GM21529 (cell line): Measurements from ENCODE around the gene TNKS1BP1.

Experiments used
- ATAC-seq: cut with Tn5 transposase; IDR thresholded peaks from one replicate; pipeline ENCODE4 v1.9.1; 2021; ENCODE audit not compliant: unreplicated experiment

Gene TNKS1BP1

DNA sequence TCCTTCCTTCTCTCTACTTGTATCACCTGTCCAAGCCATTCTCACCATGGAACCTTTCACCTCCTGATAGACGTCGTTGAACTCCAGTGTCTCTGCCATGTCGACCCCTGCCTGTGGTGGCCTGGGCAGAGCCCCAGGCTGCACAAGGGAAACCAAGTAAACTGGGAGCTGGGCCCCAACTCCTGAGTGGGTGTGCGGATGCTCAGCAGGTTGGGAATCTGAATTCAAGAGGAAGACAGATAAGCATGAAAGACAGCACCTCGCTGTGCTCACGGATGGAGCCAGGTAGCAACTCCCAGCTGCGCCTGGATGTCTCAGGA is 10.2 kb upstream of the TNKS1BP1 start:
- ATAC-seq, result no peak

DNA sequence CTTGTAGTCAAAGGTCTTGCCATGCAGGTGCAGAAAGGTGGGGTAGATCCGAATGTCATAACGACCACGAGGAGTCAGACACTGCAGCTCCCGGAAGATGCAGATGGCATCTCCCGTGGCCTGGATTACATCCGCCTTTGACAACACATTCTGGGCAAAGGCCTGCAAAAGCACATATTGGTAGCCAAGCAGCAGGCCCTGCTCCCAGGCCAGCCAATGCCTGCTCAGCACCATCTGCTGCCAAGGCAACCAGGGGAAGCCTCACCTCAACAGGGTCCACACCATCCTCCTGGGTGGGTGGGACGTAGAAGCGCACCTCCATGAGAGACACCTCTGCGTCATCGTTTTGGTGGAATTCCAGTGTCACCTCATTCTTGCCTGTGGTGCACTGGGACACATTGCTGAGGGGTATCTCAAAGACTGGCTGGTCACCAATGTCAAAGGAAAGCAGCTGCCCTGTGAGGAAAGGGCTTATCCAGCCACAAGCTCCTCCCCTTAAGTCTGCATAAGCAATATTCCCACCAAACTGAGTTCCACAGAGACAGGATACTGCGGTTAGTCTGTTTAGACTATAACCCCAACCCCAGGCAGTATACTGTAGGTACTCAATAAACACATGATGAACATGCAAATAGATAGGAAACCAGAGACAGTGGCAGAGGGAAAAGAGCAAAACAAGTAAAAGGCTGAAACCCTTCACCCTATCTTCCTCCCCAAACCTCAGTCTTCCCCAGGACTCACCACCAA is 8.1 kb upstream of the TNKS1BP1 start:
- ATAC-seq, result no peak

DNA sequence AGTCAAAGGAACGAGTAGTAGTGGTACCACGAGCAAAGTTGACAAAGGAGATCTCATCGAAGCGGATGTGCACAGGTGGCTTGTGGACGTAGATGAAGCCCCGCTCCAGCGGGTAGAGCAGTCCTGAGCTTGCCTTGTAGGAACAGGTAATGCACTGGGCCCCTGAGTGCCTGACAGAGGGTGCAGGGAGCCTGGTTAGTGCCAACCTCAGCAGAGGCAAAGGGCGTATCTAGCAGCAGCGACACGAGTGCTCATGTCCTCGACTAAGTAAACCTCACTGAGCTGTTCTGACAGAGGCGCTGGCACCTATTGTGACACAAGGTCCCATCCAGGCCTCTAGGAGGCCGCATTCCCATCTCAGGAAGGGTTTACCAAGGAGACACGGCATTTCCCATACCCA is 7.0 kb upstream of the TNKS1BP1 start:
- no peak for ATAC-seq

DNA sequence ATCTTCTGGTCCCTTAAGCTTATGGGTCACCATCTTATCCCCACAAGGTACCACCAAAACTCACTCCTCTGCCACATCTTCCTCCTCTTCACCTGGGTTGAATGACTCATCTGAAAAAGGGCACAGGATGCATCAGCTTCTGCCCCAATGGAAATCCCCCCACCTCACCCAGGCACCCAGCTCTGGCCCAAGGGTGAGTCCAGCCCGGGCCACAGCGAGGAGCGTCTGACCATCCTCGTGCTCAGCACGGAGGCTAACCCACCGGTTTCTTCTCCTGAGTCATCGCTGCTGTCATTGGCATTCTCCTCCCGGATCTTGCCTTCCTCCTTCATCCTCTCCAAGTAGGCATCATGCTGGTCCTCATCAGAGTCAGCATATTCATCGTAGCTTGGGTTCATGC is 5.3 kb upstream of the TNKS1BP1 start:
- no peak for ATAC-seq

DNA sequence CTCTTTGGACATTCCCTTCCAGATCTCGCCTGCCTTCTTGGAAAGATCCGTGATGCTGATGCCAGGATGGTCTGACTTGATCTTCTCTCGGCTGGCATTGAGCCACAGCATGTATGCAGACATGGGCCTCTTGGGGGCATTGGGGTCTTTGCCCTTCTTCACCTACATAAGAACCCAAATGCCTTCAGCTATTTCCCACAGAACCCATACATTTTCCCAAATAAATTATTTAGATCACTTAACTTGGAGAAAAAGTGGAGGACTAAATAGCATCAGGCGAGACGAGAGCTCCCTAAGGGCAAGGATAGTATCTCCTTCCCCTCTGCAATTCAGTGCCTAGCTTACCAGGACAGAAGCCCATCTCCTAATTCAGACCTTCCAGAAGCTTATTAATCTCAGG is 3.0 kb upstream of the TNKS1BP1 start:
- no peak for ATAC-seq

DNA sequence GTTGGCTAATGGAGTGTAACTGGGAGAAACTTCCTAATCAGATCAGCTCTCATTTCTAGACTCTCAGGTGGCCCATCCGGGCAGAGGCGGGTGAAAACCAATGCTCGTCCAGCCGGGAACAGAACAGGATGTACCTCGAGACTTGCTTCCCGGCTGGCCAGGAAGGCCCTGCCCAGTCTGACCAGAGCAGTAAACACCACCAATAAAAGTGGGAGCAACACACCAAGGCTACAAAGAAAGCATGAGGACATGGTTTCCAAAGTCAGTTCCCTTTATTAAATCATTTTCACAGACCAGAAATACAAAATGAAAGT is 940 bp upstream of the TNKS1BP1 start:
- no peak for ATAC-seq

DNA sequence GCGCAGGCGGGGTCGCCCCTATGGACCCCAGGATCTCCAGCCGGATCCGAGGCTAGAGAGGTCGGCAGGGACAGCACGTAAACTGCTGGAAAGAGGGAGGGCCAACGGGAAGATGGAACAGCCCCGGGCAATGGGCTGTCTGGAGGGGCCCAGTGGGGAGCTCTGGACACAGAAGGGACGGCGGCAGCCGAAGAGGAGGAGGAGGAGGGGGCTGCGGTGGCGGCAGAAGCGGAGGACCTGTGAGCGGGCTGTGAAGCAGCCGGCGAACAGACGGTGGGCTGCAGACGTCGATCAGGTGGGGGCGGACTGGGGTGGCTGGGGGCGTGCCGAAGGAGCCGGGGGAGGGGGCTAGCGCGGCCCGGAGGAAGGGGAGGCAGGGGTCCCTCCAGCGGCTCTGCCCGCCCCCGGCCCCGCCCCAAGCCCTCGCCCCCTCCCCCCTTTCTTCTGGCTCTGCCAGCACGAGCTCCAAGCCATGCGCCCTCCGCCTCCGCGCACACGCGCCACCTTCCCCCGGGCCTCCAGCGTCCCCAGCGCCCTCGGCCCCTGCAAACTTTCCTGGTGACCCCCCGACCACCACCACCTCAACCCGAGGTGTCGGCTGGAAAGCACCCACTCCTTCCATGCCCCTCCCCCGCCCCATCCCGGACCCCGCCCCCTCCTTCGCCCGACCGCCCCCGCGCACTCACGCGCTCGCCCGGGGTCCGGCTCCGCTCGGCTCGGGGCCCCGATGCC is 432 bp downstream of the TNKS1BP1 start:
- ATAC-seq, result no peak

DNA sequence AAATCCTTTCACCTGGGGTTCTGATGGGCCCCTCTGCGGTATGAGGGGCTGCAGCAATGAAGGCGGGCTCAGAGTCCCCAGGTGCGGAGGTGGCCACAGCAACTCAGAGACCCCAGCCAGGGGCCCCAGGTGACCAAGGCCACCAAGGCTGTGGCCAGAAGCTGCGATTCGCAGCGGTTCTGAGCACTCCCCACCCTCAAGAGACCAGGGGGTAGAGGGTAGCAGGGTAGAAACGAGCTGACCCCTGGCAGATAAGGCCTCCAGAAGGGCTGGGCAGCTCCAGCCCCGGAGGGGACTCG is 948 bp downstream of the TNKS1BP1 start:
- no peak for ATAC-seq

DNA sequence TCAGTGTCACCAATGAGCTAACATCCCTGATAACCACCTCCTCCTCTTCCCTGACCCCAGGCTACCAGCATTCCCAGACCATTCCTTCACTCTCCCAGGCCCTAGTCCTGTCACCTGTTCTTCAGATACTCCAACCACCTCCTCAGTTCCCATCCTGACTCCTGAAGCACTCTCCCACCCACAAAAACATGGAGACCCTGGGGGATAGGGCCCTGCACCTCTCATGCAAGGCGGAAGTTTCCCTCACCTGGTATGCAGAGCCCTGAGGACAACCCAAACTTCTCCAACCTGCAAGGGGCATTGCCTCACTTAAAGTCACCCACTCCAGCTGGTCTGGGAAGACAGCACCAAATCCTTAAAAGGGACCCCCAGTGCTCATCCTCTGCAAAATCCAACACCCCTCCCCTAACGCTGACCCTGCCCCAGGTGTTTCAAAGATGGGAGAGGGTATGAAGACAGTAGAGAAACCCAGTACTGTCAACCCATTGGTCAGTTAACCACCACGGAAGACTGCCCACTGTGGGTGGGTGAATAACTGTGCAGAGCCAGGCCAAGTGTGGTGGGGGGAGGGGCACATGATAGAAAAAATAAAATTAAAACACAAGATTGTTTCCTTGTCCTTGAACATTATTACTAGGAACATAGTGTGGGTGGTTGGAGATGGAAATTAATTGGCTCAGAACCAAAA is 1.4 kb downstream of the TNKS1BP1 start:
- no peak for ATAC-seq

DNA sequence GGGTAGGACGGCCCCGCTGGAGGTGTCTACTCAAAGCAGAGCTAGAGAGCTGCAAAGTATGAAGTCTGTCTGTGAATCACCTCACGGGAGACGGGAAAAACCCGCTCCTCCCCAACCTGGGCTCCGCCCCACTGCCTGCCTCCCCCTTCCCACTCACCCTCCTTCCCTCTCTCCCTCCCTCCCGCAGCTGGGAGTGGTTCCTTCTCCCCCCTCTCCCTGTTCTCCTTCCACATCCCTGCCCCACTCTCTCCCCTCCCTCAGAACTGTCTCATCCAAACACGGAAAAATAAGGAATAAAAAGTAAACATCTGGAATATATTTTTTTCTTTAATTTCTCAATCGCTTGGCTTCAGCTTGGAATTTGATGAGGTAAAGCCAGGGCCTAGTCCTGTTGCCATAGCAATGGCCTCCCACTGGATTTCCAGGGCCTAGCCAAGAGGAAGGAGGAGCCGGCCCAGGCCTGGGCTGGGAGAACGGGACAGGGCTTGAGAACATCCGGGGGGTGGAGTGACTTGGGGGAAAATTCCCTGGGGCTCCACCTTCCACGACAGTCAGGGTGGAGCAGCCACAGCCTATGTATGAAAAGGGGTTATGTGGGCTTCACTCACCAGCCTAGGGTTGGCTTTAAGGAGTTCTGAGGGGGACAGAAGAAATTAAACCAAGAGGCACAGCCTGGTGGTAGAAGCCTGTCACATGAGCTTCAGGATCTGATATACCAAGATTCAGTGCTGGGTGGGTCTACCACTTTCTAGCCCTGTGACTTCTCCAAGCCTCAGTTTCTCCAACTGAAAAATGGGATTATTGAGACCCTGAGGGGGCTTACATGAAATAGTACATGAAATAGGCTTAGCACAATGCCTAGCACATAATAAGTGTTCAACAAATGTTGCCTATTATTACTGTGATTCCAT is 2.2 kb downstream of the TNKS1BP1 start:
- no peak for ATAC-seq

DNA sequence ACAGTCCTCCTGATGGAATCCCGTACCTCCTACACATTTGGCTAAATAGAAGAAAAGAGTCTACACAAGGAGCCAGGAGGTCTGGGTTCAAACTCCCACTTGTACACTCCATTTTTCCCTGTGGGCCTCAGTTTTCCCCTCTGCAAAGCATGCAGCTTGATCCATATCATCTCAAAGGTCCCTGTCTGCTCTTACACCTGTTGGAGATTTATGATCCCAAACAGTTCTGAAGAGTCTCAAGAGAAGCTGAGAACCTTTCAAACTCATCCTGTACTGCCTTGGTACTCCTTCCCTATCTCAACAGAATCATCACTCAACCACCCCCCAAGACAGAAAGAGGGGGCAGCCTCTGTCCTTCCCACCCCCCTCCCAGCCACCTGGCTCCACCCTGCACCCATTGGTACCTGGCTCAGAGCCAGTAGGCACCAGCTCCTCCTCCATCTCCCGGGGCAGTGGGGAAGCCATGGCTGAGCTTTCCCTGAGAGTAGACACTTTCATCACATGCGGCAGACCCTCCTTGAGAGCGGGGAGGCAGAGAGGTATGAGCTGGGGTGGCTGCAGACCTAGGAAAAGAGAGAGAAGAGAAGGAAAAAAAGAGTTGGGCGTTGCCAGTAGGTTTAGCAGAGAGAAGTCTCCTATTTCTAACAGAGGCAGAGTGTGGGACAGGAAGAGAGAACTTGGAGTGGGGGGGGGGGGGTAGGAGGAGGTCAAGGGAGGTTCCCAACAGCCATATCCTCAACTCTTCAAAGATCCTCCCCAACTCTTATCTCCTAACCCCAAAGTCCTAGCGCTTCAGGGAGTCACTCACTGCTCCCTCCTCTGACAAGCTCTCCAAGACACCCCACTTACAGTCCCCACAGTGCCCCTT is 3.1 kb downstream of the TNKS1BP1 start:
- no peak for ATAC-seq

DNA sequence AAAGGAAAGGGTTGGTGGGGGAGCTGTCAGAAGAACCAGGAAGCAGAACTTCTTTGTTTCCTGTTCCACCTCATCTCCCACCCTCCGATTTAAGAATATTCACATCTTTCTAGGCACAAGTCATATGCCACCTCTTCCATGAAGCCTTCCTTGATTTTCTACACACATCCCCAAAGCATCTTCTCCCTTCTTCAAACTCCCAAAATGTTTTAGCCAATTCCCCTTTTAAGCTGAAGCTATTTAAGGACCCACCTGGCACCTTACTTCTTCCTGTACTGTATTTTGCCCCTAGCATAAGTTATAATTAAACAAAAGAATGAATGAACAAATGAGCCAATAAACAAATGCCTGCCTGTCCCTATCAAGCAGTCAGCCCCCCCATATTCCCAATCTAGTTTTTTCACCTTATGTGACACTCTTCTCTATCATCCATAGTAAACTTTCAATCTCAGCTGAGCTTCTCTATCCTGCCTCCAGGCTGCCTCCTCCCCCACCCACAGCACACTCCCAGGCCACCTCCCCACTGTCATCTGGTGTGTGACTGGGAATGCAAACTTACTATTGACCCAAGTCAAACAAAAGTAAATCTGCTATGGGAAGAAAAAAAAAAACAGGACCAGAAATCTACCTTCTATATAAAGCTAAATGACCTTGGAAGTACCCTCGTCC is 3.9 kb downstream of the TNKS1BP1 start:
- no peak for ATAC-seq

DNA sequence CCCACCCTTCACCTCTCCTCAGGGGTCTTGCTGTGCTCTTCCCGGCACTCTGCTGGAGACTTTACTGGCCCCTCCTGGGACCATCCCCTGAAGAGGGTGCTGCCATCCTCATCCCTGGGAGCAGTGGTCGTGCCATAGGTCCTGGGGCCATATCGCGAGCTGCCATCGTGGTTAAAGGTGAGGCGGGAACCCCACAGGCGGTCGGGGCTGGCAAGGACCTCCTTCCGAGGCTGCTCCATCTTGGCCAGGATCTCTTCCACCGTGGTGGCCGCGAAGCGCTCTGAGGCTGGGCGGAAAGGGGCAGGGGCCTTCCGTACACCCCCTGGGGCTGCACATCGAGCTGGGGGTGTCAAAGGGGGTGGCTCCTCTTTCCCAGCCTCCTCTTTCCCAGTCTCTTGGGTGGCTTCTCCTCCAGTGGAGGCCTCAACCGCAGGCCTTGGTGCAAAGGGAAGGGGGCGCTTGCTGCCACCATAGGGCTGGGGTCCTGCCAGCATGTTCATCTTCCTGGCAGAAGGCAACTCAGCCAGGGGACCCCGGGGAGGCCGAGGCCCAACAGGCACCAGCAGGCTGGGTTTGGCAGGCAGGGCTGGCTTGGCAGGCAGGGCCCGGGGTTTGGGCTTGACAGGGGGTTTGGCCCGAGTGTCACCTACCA is 4.6 kb downstream of the TNKS1BP1 start:
- ATAC-seq, result no peak

DNA sequence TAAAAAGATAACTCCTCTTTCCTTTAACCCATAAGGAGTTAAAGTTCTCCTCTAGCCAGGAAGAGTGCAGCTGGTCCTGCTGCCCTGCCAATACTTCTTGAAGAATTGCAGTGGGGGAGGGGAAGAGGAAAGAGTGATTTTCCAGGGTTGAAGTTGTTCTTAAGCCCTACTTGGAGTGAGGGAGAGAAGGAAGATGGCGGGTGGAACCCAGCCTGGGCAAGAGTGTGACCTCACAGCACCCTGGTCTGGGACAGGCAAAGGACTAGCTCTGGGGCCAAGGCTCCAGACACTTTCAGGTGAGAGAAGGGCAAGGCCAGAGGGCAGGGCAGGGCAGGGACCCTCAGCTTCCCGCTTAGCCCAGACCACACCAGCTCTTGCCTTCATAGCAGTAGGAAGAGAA is 6.6 kb downstream of the TNKS1BP1 start:
- no peak for ATAC-seq

DNA sequence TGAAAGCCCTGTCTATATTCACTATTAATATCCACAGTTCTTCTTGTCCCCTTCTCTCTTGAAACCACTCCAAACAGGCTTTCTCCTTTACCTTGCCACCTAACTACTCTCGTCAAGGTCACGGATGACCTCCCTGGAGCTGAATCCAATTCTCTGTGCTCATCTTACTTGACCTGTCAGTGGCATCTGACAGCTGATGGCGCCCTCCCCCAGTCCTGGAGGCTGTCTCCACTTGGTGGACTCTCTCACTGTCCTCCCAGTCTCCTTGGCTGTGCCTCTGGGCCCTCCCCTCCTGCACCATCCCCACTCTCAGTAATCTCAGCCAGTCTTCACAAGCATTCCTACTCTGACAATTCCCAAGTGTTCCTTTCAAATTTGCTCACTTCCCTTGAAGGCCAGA is 8.7 kb downstream of the TNKS1BP1 start:
- ATAC-seq, result no peak

DNA sequence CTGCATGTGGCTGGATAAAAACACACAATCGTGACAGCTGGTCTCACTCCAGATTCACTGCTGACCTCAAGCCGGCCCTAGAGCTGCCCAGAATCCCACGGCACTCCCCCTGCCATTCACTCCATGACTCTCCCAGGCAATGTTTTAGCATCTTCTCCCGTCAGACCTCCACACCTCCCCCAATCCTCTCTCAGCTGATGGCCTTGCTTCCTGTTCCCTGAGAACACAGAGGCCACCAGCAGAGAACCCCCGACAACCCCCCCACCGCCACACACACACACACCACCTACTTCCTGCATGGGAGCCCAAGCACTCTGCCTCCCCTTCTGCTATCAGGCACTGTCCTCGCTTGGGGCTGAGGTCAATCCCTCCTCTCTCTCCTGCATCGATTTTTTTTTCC is 9.3 kb downstream of the TNKS1BP1 start:
- no peak for ATAC-seq

DNA sequence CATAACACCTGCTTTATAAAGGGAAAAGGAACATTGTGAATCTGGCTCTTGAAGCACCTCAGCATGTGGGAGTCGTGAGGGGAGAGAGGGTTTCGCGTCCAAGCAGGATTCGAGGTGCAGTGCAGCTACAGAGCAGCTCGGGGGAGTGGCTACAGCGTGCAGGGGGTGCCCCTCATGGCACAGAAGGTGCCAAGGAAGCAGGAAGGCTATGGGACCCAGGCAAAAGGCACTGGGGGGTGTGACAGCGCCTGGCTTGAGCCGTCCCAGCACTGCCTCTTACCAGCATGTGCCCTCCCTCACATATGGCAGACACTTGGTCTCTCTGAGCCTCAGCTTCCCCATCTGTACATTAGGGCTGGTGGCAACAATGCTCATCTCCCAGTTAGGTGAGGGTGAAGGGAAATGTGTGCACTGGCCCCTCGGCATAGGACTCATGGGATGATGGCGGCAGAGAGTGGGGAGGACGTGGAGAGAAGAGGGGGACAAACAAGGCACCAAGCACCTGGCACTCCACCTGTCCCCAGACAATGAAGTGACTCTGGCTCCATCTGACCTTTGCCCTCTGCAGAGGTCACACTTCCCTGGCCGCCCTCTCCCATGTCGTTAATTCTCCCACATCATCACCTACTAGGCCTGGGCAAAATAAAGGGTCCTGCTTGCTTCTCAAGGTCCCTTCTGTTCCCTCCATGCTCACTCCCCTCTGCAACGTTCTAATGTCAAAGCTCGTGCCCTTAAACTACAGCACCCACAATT is 10.4 kb downstream of the TNKS1BP1 start:
- no peak for ATAC-seq

DNA sequence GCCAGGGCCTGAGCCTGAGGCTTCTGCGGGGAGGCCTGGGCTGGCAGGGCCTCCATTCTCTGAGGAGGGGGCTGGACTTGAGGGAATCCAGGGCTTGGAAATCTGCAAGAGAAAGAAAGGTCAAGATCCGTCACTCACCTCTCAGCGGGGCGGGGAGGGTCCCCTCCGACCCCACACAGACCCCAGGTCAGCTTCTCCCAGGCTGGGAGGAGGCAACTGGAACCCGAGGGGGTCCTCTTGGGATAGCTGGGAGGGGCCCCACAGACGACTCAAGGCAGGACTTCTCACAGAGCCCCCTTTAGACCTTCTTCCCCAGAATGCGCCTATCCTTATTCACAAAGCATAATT is 11.0 kb downstream of the TNKS1BP1 start:
- ATAC-seq, result no peak
